RPMI7951 (cell line): ENCODE data around the gene IL1RL2. TPM values are rescaled to one million over a fixed set of nuclear protein-coding genes. Genes with fewer than 3 reads are reported as not detected.
A peak's percentile ranks its signal among the peaks of the same experiment; 100 is the strongest.

Source experiments
- DNase-seq: peaks from one replicate; pipeline ENCODE4 v3.0.0-alpha.2; 2012; ENCODE audit warnings: low read depth
- total RNA-seq: library from RNA; depleted of rRNA; stranded (reverse); fragments of >200 nt; shearing (Covaris generic); gene quantifications from 2 replicates; pipeline ENCODE4 v1.2.3, GENCODE V29; 2014

Gene IL1RL2
- total RNA-seq, 1 experiment from 2014 or later: not detected

GRCh38 chr2:102262216-102263129 is 75.7 kb downstream of the IL1RL2 start:
- no peak for DNase-seq

DNA sequence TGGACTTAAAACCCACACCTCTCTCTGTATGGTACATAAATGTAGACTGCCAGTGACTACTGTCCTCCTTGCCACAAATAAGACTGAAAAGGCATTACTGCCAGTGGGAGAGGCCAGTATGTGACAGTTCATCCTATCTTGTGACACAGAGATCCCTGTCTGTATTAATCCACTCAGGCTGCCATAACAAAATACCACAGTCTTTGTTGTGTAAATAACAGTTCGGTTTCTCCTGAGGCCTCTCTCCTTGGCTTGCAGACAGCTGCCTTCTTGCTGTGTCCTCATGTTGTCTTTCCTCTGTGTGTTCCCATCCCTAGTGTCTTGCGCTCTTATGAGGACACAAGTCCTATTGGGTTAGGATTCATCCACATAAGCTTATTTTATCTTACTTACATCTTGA is 78.1 kb downstream of the IL1RL2 start:
- DNase-seq: no peak

GRCh38 chr2:102266204-102266603 is 79.4 kb downstream of the IL1RL2 start:
- DNase-seq: no peak

DNA sequence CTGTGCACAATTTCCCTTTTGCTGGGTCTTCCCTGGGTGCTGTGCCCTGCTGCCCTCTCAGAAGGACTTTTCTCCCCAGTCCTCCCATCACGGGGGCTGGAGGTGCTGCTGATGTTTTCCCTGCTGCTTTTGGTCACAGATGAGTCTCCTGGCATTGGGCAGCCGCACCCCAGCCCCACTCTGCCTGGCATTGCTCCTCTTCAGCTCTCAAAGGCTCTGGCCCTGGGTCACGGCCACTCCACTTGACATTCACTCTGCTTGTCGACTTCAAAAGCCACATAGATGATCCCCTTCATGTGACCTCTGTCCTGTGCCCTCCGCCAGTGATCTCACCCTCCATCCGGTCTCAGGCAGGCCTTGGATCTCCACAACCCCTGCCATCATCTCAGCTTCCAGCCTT is 81.0 kb downstream of the IL1RL2 start:
- no peak for DNase-seq

- DNase-seq: no peak
Observed at GRCh38 chr2:102268510-102269199, 81.8 kb downstream of the IL1RL2 start.

- DNase-seq: no peak
Observed at GRCh38 chr2:102269200-102269524, 82.3 kb downstream of the IL1RL2 start.

DNA sequence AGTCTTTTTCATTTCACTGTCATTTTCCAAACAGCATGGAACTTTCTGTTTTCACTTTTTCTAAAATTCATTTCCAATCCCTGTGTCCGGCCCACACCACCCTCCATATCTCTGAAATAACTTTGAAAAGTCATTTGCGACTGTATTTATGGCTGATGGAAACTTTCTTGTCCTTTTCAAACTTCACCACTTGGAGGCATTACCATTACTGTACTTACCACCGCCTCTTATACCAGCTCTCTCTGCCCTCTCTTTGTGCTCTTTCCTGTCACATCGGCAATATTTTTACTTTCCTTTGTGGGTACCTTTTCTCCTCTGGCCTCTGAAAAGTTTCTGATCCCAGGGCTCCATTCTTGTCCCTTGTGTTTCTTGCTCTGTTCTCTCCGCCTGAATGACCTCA is 85.0 kb downstream of the IL1RL2 start:
- DNase-seq: no peak

DNA sequence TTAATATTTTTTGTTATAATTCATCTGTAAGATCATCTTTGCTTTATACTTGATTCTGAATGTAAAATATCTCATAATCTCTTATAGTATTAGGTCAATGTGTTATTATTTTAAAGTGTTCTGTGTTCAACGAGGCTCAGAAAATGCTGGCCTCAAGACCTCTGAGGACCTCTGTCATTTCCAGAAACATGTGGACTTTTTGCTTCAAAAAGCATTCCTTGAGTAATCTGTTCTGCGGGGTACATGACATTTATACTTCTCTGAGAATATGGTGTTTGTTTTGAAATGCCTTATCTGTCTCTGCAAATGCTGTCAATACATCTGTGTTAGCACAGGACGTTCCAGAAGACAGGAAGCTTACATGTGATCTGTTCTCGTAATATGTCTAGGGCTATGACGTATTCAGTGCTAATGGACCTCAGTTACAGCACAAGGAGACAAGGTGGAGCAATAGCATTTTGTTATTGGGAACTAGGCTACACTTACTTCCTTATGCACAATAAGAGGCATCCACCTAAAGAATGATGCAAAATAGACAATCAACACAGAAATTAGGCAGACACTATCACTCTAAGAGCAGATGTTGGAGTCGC is 86.9 kb downstream of the IL1RL2 start:
- no peak for DNase-seq

GRCh38 chr2:102276549-102277201 is 89.9 kb downstream of the IL1RL2 start:
- no peak for DNase-seq

GRCh38 chr2:102277202-102277700 is 90.4 kb downstream of the IL1RL2 start:
- DNase-seq: no peak

DNA sequence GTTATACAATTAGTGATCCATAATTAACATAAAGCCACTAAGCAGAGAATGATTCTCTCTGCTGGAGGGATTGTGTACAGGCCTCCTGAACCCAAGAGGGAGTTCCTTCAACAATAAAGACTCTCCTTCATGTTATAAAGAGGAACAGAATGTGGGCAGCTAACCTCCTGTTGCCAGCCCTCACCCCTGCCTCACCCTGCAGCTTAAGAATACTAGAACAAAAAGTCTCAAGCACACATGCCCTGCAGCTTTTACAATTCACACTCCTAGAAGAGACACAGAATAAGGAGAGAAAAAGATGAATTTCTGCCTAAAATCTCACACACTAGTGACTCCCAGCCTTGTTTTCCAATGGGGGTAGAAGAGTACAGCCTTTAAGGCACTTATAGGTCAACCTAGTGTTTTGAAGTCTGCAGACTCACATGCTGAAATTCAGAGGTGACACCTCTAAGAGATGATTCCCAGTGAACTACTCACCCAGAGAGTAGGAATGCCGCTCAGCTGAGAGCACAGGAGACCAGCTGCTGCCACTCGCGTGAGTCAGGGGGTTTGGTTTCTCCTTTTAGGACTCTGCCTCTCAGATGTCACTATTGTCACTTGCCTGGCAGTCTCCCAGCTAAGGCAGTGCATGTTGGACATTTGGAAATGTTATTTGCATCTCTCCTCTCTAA is 92.0 kb downstream of the IL1RL2 start:
- no peak for DNase-seq

- DNase-seq: no peak
Observed at GRCh38 chr2:102279391-102279735, 92.5 kb downstream of the IL1RL2 start.

GRCh38 chr2:102282678-102283091 is 95.9 kb downstream of the IL1RL2 start:
- DNase-seq: no peak

DNA sequence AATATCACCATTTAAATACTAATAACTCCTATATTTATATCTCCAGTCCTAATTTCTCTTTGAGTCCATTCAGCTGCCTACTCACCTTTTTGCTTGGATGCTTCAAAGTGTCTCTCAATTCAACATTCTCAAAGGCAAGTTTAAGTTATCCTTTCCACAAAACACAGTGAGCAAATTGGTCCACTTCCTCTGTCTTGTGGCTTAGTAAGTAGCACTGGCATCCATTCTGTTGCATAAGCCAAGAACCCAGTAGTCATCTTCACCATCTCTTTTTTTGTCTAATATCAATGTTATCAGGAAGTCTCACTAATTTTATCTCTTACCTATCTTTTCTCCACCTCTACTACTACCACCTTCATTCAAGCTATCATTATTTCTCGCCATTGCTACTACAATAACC is 97.2 kb downstream of the IL1RL2 start:
- DNase-seq: no peak

- DNase-seq: no peak
Observed at GRCh38 chr2:102284611-102285010, 97.8 kb downstream of the IL1RL2 start.

DNA sequence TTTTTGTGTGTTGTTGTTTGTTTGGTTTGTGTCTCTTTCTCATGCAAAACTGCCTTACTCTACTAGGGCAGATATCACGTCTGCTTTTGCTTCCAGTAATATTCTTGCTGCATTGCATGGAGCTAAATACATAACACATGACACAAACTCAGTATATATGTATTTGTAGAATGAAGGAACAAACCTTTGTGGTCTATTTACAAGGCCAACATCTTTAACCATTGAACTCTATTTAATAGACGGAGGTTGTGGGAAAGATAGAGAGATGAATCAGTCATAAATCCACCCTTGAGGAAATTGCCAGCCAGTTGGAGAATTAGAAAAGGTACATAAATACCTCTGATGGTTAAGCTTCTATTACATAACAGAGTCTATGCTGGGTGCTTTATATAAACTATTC is 98.5 kb downstream of the IL1RL2 start:
- no peak for DNase-seq

GRCh38 chr2:102286041-102286440 is 99.2 kb downstream of the IL1RL2 start:
- peak; percentile 9 for DNase-seq

GRCh38 chr2:102289129-102289528 is 102.3 kb downstream of the IL1RL2 start:
- DNase-seq: peak; percentile 18
